WTC11 (cell line): ENCODE data around the gene ZNF451. TPM values are rescaled to one million over a fixed set of nuclear protein-coding genes. Genes with fewer than 3 reads are reported as not detected.

Experiments used
- ATAC-seq: fragments of 200-7000 bp; cut with Tn5 transposase; 2 replicates; pipeline ENCODE4 v1.10.0; 2021; ENCODE audit warnings: mild to moderate bottlenecking, moderate library complexity
- CTCF ChIA-PET: fragments of 300-600 bp; sonication (Branson Sonifier 250); formaldehyde crosslinking; loops from one replicate; lab custom pipeline; 2021; ENCODE audit warnings: antibody characterized with exemption; lab: Charles Lee
- POLR2A ChIA-PET: fragments of 350-600 bp; sonication (Branson Sonifier 250); formaldehyde crosslinking; loops from one replicate; lab custom pipeline; 2021; ENCODE audit warnings: antibody characterized with exemption; lab: Charles Lee
- DNase-seq: peaks from one replicate; pipeline ENCODE4 v3.0.0; 2021; ENCODE audit warnings: low spot score
- H3K27ac Mint-ChIP-seq: 2 replicates; pipeline ENCODE4 v1.8.0; 2021; ENCODE audit warnings: mixed read lengths
- H3K27me3 Mint-ChIP-seq: 2 replicates; pipeline ENCODE4 v1.8.0; 2021; ENCODE audit warnings: low read depth, mild to moderate bottlenecking, moderate library complexity, mixed read lengths
- H3K36me3 Mint-ChIP-seq: 2 replicates; pipeline ENCODE4 v1.8.0; 2021; ENCODE audit warnings: mixed read lengths
- H3K4me1 Mint-ChIP-seq: 2 replicates; pipeline ENCODE4 v1.8.0; 2022; ENCODE audit warnings: mixed read lengths
- H3K4me3 Mint-ChIP-seq: 2 replicates; pipeline ENCODE4 v1.8.0; 2021; ENCODE audit warnings: mild to moderate bottlenecking, moderate library complexity, mixed read lengths
- H3K9me3 Mint-ChIP-seq: 2 replicates; pipeline ENCODE4 v1.8.0; 2021; ENCODE audit warnings: mixed read lengths
- AFF4 ChIP-seq: sonication (generic); formaldehyde crosslinking; IDR thresholded peaks from 2 replicates; pipeline ENCODE4 v1.8.1; 2023; ENCODE audit warnings: mild to moderate bottlenecking, missing genetic modification reagents, borderline replicate concordance
- ATF1 ChIP-seq: sonication (generic); formaldehyde crosslinking; IDR thresholded peaks from 2 replicates; pipeline ENCODE4 v1.8.1; 2023; ENCODE audit warnings: mild to moderate bottlenecking, moderate library complexity, missing genetic modification reagents
- E2F5 ChIP-seq: sonication (generic); formaldehyde crosslinking; IDR thresholded peaks from 2 replicates; pipeline ENCODE4 v1.8.1; 2022; ENCODE audit warnings: mild to moderate bottlenecking, moderate library complexity, missing genetic modification reagents
- EMX1 ChIP-seq: fragments of 250-450 bp; sonication (Bioruptor Pico); IDR thresholded peaks from 2 replicates; pipeline ENCODE4 v1.8.0; 2021; ENCODE audit warnings: mild to moderate bottlenecking
- FOXJ3 ChIP-seq: sonication (generic); formaldehyde crosslinking; IDR thresholded peaks from 2 replicates; pipeline ENCODE4 v1.9.0; 2021; ENCODE audit warnings: missing genetic modification reagents, mild to moderate bottlenecking, borderline replicate concordance
- FOXK1 ChIP-seq: sonication (generic); formaldehyde crosslinking; IDR thresholded peaks from 2 replicates; pipeline ENCODE4 v1.8.0; 2022; ENCODE audit warnings: mild to moderate bottlenecking, moderate library complexity, missing genetic modification reagents
- JAZF1 ChIP-seq: fragments of 250-450 bp; sonication (Bioruptor Pico); IDR thresholded peaks from 2 replicates; pipeline ENCODE4 v1.9.0; 2021; ENCODE audit warnings: moderate library complexity, mild to moderate bottlenecking, inconsistent platforms
- KAT7 ChIP-seq: sonication (generic); formaldehyde crosslinking; IDR thresholded peaks from 2 replicates; pipeline ENCODE4 v1.8.1; 2023; ENCODE audit warnings: missing genetic modification reagents, mild to moderate bottlenecking, borderline replicate concordance
- MLX ChIP-seq: sonication (generic); formaldehyde crosslinking; IDR thresholded peaks from 2 replicates; pipeline ENCODE4 v1.8.1; 2023; ENCODE audit warnings: mild to moderate bottlenecking, missing genetic modification reagents, moderate library complexity
- MYBL2 ChIP-seq: sonication (generic); formaldehyde crosslinking; IDR thresholded peaks from 2 replicates; pipeline ENCODE4 v1.8.1; 2023; ENCODE audit warnings: mild to moderate bottlenecking, moderate library complexity, missing genetic modification reagents
- NFATC4 ChIP-seq: fragments of 250-450 bp; sonication (Bioruptor Pico); IDR thresholded peaks from 2 replicates; pipeline ENCODE4 v1.9.0; 2021; ENCODE audit warnings: mild to moderate bottlenecking
- NR1H2 ChIP-seq: sonication (generic); formaldehyde crosslinking; IDR thresholded peaks from 2 replicates; pipeline ENCODE4 v1.9.0; 2021; ENCODE audit warnings: mild to moderate bottlenecking, moderate library complexity, missing genetic modification reagents
- NR2C2 ChIP-seq: sonication (generic); formaldehyde crosslinking; IDR thresholded peaks from 2 replicates; pipeline ENCODE4 v1.8.0; 2022; ENCODE audit warnings: mild to moderate bottlenecking, missing genetic modification reagents
- OVOL2 ChIP-seq: fragments of 250-450 bp; sonication (Bioruptor Pico); IDR thresholded peaks from 2 replicates; pipeline ENCODE4 v1.9.0; 2021; ENCODE audit warnings: mild to moderate bottlenecking, borderline replicate concordance
- PRRX2 ChIP-seq: fragments of 250-450 bp; sonication (Bioruptor Pico); IDR thresholded peaks from 2 replicates; pipeline ENCODE4 v1.8.0; 2021; ENCODE audit warnings: mild to moderate bottlenecking
- RELA ChIP-seq: sonication (generic); formaldehyde crosslinking; IDR thresholded peaks from 2 replicates; pipeline ENCODE4 v1.8.1; 2022; ENCODE audit warnings: missing genetic modification reagents, mild to moderate bottlenecking, borderline replicate concordance
- SMAD3 ChIP-seq: sonication (generic); formaldehyde crosslinking; IDR thresholded peaks from 2 replicates; pipeline ENCODE4 v1.8.0; 2022; ENCODE audit warnings: missing genetic modification reagents, mild to moderate bottlenecking, borderline replicate concordance
- SP1 ChIP-seq: sonication (generic); formaldehyde crosslinking; conservative IDR thresholded peaks from 2 replicates; pipeline ENCODE4 v1.8.1; 2022; ENCODE audit warnings: missing genetic modification reagents
- ZBTB21 ChIP-seq: sonication (generic); formaldehyde crosslinking; IDR thresholded peaks from 2 replicates; pipeline ENCODE4 v1.8.1; 2023; ENCODE audit warnings: mild to moderate bottlenecking, missing genetic modification reagents, borderline replicate concordance
- ZNF281 ChIP-seq: sonication (generic); formaldehyde crosslinking; IDR thresholded peaks from 2 replicates; pipeline ENCODE4 v1.8.0; 2023; ENCODE audit warnings: mild to moderate bottlenecking, missing genetic modification reagents
- ZNF423 ChIP-seq: fragments of 250-450 bp; sonication (Bioruptor Pico); IDR thresholded peaks from 2 replicates; pipeline ENCODE4 v2.1.2; 2022; ENCODE audit warnings: mild to moderate bottlenecking, moderate library complexity
- total RNA-seq: library from RNA; stranded (reverse); gene quantifications from 3 replicates; pipeline ENCODE4 v1.2.3, GENCODE V29; 2021
- TF ChIP-seq, protein P1 (sequence below): fragments of 250-450 bp; sonication (Bioruptor Pico); IDR thresholded peaks from 2 replicates; pipeline ENCODE4 v1.9.0; 2021; ENCODE audit warnings: moderate library complexity, mild to moderate bottlenecking, inconsistent platforms, borderline replicate concordance
- TF ChIP-seq, protein P2 (sequence below): sonication (generic); formaldehyde crosslinking; IDR thresholded peaks from 2 replicates; pipeline ENCODE4 v1.8.0; 2022; ENCODE audit warnings: mild to moderate bottlenecking, missing genetic modification reagents

Gene ZNF451
- total RNA-seq, 1 experiment from 2014 or later: 55.4 TPM

- no peak overlapping the region for H3K27ac Mint-ChIP-seq
Observed at GRCh38 chr6:57064809-57065208, 25.2 kb upstream of the ZNF451 start.

GRCh38 chr6:57068061-57068460, 21.9 kb upstream of the ZNF451 start:
- CTCF ChIA-PET: no interaction called here
- H3K9me3 Mint-ChIP-seq: peaks cover 5% of the 10 kb centered on the region
- no peaks in the 10 kb centered on the region; the same call in 1 of the 2 replicates for H3K36me3 Mint-ChIP-seq
- H3K27ac Mint-ChIP-seq: peak overlapping the region; percentile 87; the same call in 1 of the 2 replicates
- no peak overlapping the region for H3K4me3 Mint-ChIP-seq
- TF ChIP-seq EMX1 (CRISPR knock-in tag) (no peak), NR2C2 (CRISPR knock-in tag) (no peak), MLX (CRISPR knock-in tag) (no peak), E2F5 (no peak)
- H3K4me1 Mint-ChIP-seq: peaks cover 28% of the 10 kb centered on the region
- DNase-seq (no peak), ATAC-seq (no peak)
- POLR2A ChIA-PET: no interaction called here
- peaks cover 73% of the 10 kb centered on the region for H3K27me3 Mint-ChIP-seq

More at GRCh38 chr6:57064809-57065208, 25.2 kb upstream of the ZNF451 start:
- no peak for TF ChIP-seq AFF4 (CRISPR knock-in tag)
- no peak for TF ChIP-seq NR1H2 (CRISPR knock-in tag)
- no peak for TF ChIP-seq PRRX2 (CRISPR knock-in tag)
- TF ChIP-seq SP1 (CRISPR knock-in tag): no peak
- TF ChIP-seq, protein P1, sequence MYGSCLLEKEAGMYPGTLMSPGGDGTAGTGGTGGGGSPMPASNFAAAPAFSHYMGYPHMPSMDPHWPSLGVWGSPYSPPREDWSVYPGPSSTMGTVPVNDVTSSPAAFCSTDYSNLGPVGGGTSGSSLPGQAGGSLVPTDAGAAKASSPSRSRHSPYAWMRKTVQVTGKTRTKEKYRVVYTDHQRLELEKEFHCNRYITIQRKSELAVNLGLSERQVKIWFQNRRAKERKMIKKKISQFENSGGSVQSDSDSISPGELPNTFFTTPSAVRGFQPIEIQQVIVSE (CRISPR knock-in tag): no peak
- TF ChIP-seq OVOL2: no peak
- no peak for TF ChIP-seq ZBTB21 (CRISPR knock-in tag)
- no peak for TF ChIP-seq ZNF423 (CRISPR knock-in tag)
- no peak for TF ChIP-seq KAT7 (CRISPR knock-in tag)
- no peak for TF ChIP-seq SMAD3
- no peak for TF ChIP-seq NFATC4 (CRISPR knock-in tag)
- no peak for TF ChIP-seq ATF1 (CRISPR knock-in tag)
- no peak for TF ChIP-seq ZNF281 (CRISPR knock-in tag)
- TF ChIP-seq JAZF1 (CRISPR knock-in tag): no peak
- no peak for TF ChIP-seq FOXK1 (CRISPR knock-in tag)
- no peak for TF ChIP-seq FOXJ3
- TF ChIP-seq, protein P2, sequence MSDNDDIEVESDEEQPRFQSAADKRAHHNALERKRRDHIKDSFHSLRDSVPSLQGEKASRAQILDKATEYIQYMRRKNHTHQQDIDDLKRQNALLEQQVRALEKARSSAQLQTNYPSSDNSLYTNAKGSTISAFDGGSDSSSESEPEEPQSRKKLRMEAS (CRISPR knock-in tag): no peak
- TF ChIP-seq RELA (CRISPR knock-in tag): no peak
- no peak for TF ChIP-seq NR2C2 (CRISPR knock-in tag)
- no peak for TF ChIP-seq MYBL2 (CRISPR knock-in tag)
- TF ChIP-seq, all 79 proteins: peak for 0
- peaks cover 10% of the 10 kb centered on the region for H3K4me1 Mint-ChIP-seq
- ChIA-PET CTCF (no interaction called here), POLR2A (no interaction called here)
- H3K36me3 Mint-ChIP-seq: 0 out of 2 replicates have a peak, but pooled peaks cover 9% of the 10 kb centered on the region
- peaks cover 41% of the 10 kb centered on the region for H3K27me3 Mint-ChIP-seq
- no peak for DNase-seq
- ATAC-seq: no peak
- H3K9me3 Mint-ChIP-seq: 0 out of 2 replicates have a peak, but pooled peaks cover 4% of the 10 kb centered on the region
- no peak overlapping the region for H3K4me3 Mint-ChIP-seq
